Neural progenitor cell (in vitro differentiated cells): ENCODE results near the gene ATPAF2. TPM values are rescaled to one million over a fixed set of nuclear protein-coding genes. Genes with fewer than 3 reads are reported as not detected.

Source experiments
- DNase-seq: peaks from one replicate; pipeline ENCODE4 v3.0.0-alpha.2; 2016; ENCODE audit warnings: low spot score
- H2AFZ ChIP-seq: fragments of 200-600 bp; sonication (generic); replicated peaks from 2 replicates; pipeline ENCODE4 v1.6.1; 2016; ENCODE audit warnings: antibody characterized with exemption
- H3F3A ChIP-seq: fragments of 200-600 bp; sonication (generic); 2 replicates; pipeline ENCODE4 v1.6.1; 2016; ENCODE audit warnings: antibody characterized with exemption, low read depth
- H3K27ac ChIP-seq: fragments of 200-600 bp; sonication (generic); 2 replicates; pipeline ENCODE4 v1.5.1; 2016; ENCODE audit warnings: mild to moderate bottlenecking
- H3K27me3 ChIP-seq: fragments of 200-600 bp; sonication (generic); 2 replicates; pipeline ENCODE4 v1.6.1; 2016; ENCODE audit warnings: mild to moderate bottlenecking, moderate library complexity
- H3K36me3 ChIP-seq: fragments of 200-600 bp; sonication (generic); 2 replicates; pipeline ENCODE4 v1.5.1; 2016
- H3K4me1 ChIP-seq: fragments of 200-600 bp; sonication (generic); 2 replicates; pipeline ENCODE4 v1.6.1; 2016; ENCODE audit warnings: mixed run types
- H3K4me2 ChIP-seq: fragments of 200-600 bp; sonication (generic); 2 replicates; pipeline ENCODE4 v1.6.1; 2016
- H3K4me3 ChIP-seq: fragments of 200-600 bp; sonication (generic); 2 replicates; pipeline ENCODE4 v1.5.1; 2016
- H3K79me2 ChIP-seq: fragments of 200-600 bp; sonication (generic); 2 replicates; pipeline ENCODE4 v1.6.1; 2016; ENCODE audit warnings: low read depth
- H3K9ac ChIP-seq: fragments of 200-600 bp; sonication (generic); 2 replicates; pipeline ENCODE4 v1.6.1; 2016
- H3K9me3 ChIP-seq: fragments of 200-600 bp; sonication (generic); 2 replicates; pipeline ENCODE4 v1.5.1; 2016; ENCODE audit warnings: low read depth
- H4K20me1 ChIP-seq: fragments of 200-600 bp; sonication (generic); 2 replicates; pipeline ENCODE4 v1.6.1; 2016; ENCODE audit warnings: low read depth
- H3K27ac Mint-ChIP-seq: 3 replicates; pipeline ENCODE4 v1.8.0; 2021; ENCODE audit warnings: mixed read lengths
- H3K27me3 Mint-ChIP-seq: 2 replicates; pipeline ENCODE4 v1.8.0; 2022; ENCODE audit warnings: low read depth, mild to moderate bottlenecking, inconsistent platforms, moderate library complexity, mixed read lengths; ENCODE audit not compliant: insufficient read depth
- H3K36me3 Mint-ChIP-seq: 3 replicates; pipeline ENCODE4 v1.8.0; 2021; ENCODE audit warnings: mixed read lengths
- H3K4me1 Mint-ChIP-seq: 3 replicates; pipeline ENCODE4 v1.8.0; 2021; ENCODE audit warnings: mixed read lengths
- H3K4me3 Mint-ChIP-seq: 3 replicates; pipeline ENCODE4 v1.8.0; 2021; ENCODE audit warnings: mild to moderate bottlenecking, moderate library complexity, mixed read lengths
- H3K9me3 Mint-ChIP-seq: 3 replicates; pipeline ENCODE4 v1.8.0; 2020; ENCODE audit warnings: mixed read lengths
- EZH2 ChIP-seq: fragments of 200-600 bp; sonication (generic); IDR thresholded peaks from 2 replicates; pipeline ENCODE4 v1.6.1; 2017; ENCODE audit warnings: antibody characterized with exemption, mild to moderate bottlenecking, moderate library complexity
- EZH2phosphoT487 ChIP-seq: fragments of 200-600 bp; sonication (generic); IDR thresholded peaks from 2 replicates; pipeline ENCODE4 v1.6.1; 2017; ENCODE audit warnings: antibody characterized with exemption
- total RNA-seq: library from RNA; depleted of rRNA; stranded (reverse); fragments of >200 nt; gene quantifications from 2 replicates; pipeline ENCODE4 v1.2.3, GENCODE V29; 2015; ENCODE audit warnings: low replicate concordance
- TF ChIP-seq, protein P1 (sequence below): fragments of 200-600 bp; sonication (generic); IDR thresholded peaks from 2 replicates; pipeline ENCODE4 v1.5.1; 2017; ENCODE audit warnings: antibody characterized with exemption, mild to moderate bottlenecking

ATPAF2 gene
- total RNA-seq, 1 donor from 2014 or later = 9.6 TPM

DNA sequence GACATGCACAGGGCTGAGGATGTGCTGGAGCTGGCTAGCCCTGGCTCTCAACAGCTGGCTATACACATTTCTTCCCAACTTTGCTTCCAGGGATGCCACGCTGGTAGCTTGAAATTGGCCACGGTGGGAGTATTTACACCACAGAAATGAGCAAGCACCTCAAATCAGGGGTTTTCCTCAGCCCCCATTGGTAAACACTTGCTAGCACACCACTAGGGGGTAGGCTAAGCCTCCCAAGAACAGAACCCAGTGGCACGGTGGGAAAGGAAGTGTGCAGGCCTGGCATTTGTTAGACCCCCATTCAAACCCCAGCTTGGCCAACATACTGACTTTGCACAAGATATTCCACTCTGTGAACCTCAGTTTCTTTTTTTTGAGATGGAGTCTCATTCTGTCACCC is 53.4 kb downstream of the ATPAF2 start:
- no peak overlapping the region for H3K4me3 Mint-ChIP-seq
- H3K4me1 ChIP-seq = no peaks in the 10 kb centered on the region

GRCh38 chr17:17985153-17985552 is 53.8 kb downstream of the ATPAF2 start:
- no peaks in the 10 kb centered on the region for H3K9me3 ChIP-seq
- no peak overlapping the region for H3K27ac ChIP-seq
- no peaks in the 10 kb centered on the region for H3K36me3 ChIP-seq
- no peaks in the 10 kb centered on the region for H3K27me3 ChIP-seq
- H3K9me3 Mint-ChIP-seq = no peaks in the 10 kb centered on the region
- H2AFZ ChIP-seq = no peak overlapping the region
- TF ChIP-seq EZH2phosphoT487 = no peak
- TF ChIP-seq EZH2 = no peak
- TF ChIP-seq, protein P1, sequence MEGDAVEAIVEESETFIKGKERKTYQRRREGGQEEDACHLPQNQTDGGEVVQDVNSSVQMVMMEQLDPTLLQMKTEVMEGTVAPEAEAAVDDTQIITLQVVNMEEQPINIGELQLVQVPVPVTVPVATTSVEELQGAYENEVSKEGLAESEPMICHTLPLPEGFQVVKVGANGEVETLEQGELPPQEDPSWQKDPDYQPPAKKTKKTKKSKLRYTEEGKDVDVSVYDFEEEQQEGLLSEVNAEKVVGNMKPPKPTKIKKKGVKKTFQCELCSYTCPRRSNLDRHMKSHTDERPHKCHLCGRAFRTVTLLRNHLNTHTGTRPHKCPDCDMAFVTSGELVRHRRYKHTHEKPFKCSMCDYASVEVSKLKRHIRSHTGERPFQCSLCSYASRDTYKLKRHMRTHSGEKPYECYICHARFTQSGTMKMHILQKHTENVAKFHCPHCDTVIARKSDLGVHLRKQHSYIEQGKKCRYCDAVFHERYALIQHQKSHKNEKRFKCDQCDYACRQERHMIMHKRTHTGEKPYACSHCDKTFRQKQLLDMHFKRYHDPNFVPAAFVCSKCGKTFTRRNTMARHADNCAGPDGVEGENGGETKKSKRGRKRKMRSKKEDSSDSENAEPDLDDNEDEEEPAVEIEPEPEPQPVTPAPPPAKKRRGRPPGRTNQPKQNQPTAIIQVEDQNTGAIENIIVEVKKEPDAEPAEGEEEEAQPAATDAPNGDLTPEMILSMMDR = no peak
- no peak overlapping the region for H3K4me3 Mint-ChIP-seq
- DNase-seq = no peak
- H3K4me3 ChIP-seq = no peak overlapping the region
- H3K4me1 ChIP-seq = no peaks in the 10 kb centered on the region
- no peak overlapping the region for H3K9ac ChIP-seq
- H3K27me3 Mint-ChIP-seq = peaks cover 6% of the 10 kb centered on the region
- H4K20me1 ChIP-seq = no peaks in the 10 kb centered on the region
- H3F3A ChIP-seq = no peaks in the 10 kb centered on the region
- H3K36me3 Mint-ChIP-seq = no peaks in the 10 kb centered on the region
- H3K79me2 ChIP-seq = no peaks in the 10 kb centered on the region
- H3K4me1 Mint-ChIP-seq = no peaks in the 10 kb centered on the region
- no peak overlapping the region for H3K27ac Mint-ChIP-seq
- no peak overlapping the region for H3K4me2 ChIP-seq

More for the DNA sequence above, 53.4 kb downstream of the ATPAF2 start:
- H3K9me3 ChIP-seq = no peaks in the 10 kb centered on the region
- no peak overlapping the region for H2AFZ ChIP-seq
- DNase-seq = no peak
- no peak overlapping the region for H3K4me3 ChIP-seq
- H3K27me3 Mint-ChIP-seq = peaks cover 8% of the 10 kb centered on the region
- no peaks in the 10 kb centered on the region for H3K79me2 ChIP-seq
- no peak overlapping the region for H3K27ac ChIP-seq
- TF ChIP-seq, protein P1 = peak; percentile 25
- no peak for TF ChIP-seq EZH2
- no peaks in the 10 kb centered on the region for H4K20me1 ChIP-seq
- H3K27me3 ChIP-seq = no peaks in the 10 kb centered on the region
- no peaks in the 10 kb centered on the region for H3F3A ChIP-seq
- no peaks in the 10 kb centered on the region for H3K36me3 Mint-ChIP-seq
- H3K9ac ChIP-seq = no peak overlapping the region
- no peaks in the 10 kb centered on the region for H3K4me1 Mint-ChIP-seq
- no peak overlapping the region for H3K27ac Mint-ChIP-seq
- H3K36me3 ChIP-seq = no peaks in the 10 kb centered on the region
- H3K9me3 Mint-ChIP-seq = no peaks in the 10 kb centered on the region
- no peak overlapping the region for H3K4me2 ChIP-seq

DNA sequence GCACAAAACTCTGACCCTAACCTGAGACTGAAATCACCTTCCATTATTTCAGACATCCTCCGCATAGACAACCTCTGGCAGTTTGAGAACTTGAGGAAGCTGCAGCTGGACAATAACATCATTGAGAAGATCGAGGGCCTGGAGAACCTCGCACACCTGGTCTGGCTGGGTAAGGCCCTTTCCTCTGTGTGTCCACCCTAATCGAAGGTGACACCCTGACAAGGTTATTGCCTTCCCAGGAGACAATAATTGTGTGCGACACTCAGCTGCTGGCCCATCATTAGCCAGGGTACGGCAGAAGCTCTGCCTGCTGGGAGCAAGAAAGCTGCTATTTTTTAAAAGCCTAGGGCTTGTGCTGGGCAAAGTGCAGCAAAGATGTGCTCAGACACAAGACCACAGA is 55.2 kb downstream of the ATPAF2 start:
- H3K27ac ChIP-seq = no peak overlapping the region
- no peak overlapping the region for H3K4me3 Mint-ChIP-seq
- TF ChIP-seq EZH2 (no peak), EZH2phosphoT487 (no peak)
- TF ChIP-seq, protein P1 = no peak
- H3K27me3 Mint-ChIP-seq = peaks cover 4% of the 10 kb centered on the region
- no peaks in the 10 kb centered on the region for H3K9me3 Mint-ChIP-seq
- H3K4me1 Mint-ChIP-seq = no peaks in the 10 kb centered on the region
- H3K4me1 ChIP-seq = no peaks in the 10 kb centered on the region
- H3K9ac ChIP-seq = no peak overlapping the region
- no peak overlapping the region for H2AFZ ChIP-seq
- no peak for DNase-seq
- H3K9me3 ChIP-seq = no peaks in the 10 kb centered on the region
- no peak overlapping the region for H3K27ac Mint-ChIP-seq
- no peaks in the 10 kb centered on the region for H3K36me3 ChIP-seq
- H3K36me3 Mint-ChIP-seq = no peaks in the 10 kb centered on the region
- H3K27me3 ChIP-seq = no peaks in the 10 kb centered on the region
- no peak overlapping the region for H3K4me2 ChIP-seq
- no peaks in the 10 kb centered on the region for H3F3A ChIP-seq
- no peaks in the 10 kb centered on the region for H3K79me2 ChIP-seq
- no peak overlapping the region for H3K4me3 ChIP-seq
- H4K20me1 ChIP-seq = no peaks in the 10 kb centered on the region

DNA sequence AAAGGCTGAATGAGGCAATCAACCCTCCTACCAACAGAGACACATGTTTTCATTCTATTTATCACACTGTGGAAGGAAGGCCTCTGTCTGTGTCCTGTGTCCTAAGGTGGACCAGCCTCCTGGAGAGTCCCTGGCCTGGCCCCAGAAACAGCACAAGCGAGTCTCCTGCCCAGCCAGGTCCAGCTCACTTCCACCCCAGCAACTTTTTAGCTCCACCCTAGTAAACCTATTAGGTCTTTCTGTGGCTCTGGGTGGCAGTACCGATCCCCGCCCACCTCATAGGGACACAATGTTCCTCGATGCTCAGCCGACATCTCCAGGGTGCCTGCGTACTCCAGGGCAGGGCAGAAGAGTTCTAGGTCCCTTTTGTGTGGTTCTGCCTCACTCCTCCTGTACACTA is 55.6 kb downstream of the ATPAF2 start:
- DNase-seq = no peak
- H3K27ac Mint-ChIP-seq = no peak overlapping the region

More for the DNA sequence above, 55.6 kb downstream of the ATPAF2 start:
- H3K27ac ChIP-seq = no peak overlapping the region
- no peak overlapping the region for H3K9ac ChIP-seq
- no peaks in the 10 kb centered on the region for H3F3A ChIP-seq
- H4K20me1 ChIP-seq = no peaks in the 10 kb centered on the region
- no peak overlapping the region for H2AFZ ChIP-seq
- no peaks in the 10 kb centered on the region for H3K9me3 ChIP-seq
- H3K36me3 Mint-ChIP-seq = no peaks in the 10 kb centered on the region
- no peaks in the 10 kb centered on the region for H3K4me1 Mint-ChIP-seq
- peaks cover 4% of the 10 kb centered on the region for H3K27me3 Mint-ChIP-seq
- H3K4me1 ChIP-seq = no peaks in the 10 kb centered on the region
- no peaks in the 10 kb centered on the region for H3K79me2 ChIP-seq
- TF ChIP-seq, protein P1 = no peak
- TF ChIP-seq EZH2phosphoT487 (no peak), EZH2 (no peak)
- no peak overlapping the region for H3K4me2 ChIP-seq
- no peak overlapping the region for H3K4me3 ChIP-seq
- H3K36me3 ChIP-seq = no peaks in the 10 kb centered on the region
- H3K4me3 Mint-ChIP-seq = no peak overlapping the region
- no peaks in the 10 kb centered on the region for H3K27me3 ChIP-seq
- no peaks in the 10 kb centered on the region for H3K9me3 Mint-ChIP-seq
